ENCODE measurements around the gene RASA3.
"Not testable (repeated sequence)": the region's sequence is repeated elsewhere in the genome, so short reads cannot be mapped to it uniquely, and the experiment has no call there.

The RASA3 gene

GRCh38 chr13:114161028-114161556, 28.7 kb upstream of the RASA3 start:
- Histone ChIP-seq H3K4me1 (ENCODE audit: insufficient read depth, low read length) (peaks cover 17% of the 10 kb centered on the region), H3K4me2 (ENCODE audit: insufficient read depth, low read length) (no peak overlapping the region), H3K36me3 (ENCODE audit: insufficient read depth, low read length) (no peaks in the 10 kb centered on the region), H2AFZ (ENCODE audit: low read depth, low read length) (no peak overlapping the region), H4K20me1 (ENCODE audit: insufficient read depth, low read length) (no peaks in the 10 kb centered on the region), H3K9ac (ENCODE audit: low read depth, low read length) (no peak overlapping the region), H3K4me3 (ENCODE audit: low read depth in 1 of 2, low read length in 2 of 2) (no peak overlapping the region), H3K9me3 (ENCODE audit: insufficient read depth, low read length, severe bottlenecking) (no peaks in the 10 kb centered on the region), H3K27ac (ENCODE audit: low read length) (no peak overlapping the region), H3K79me2 (ENCODE audit: insufficient read depth, low read length) (no peaks in the 10 kb centered on the region), H3K27me3 (ENCODE audit: insufficient read depth, low read length, poor library complexity) (no peaks in the 10 kb centered on the region)
- no peak for TF ChIP-seq EZH2 (IDR thresholded peaks at IDR 0.05; ENCODE audit: borderline replicate concordance, low read depth, low read length, severe bottlenecking)
- no peak for TF ChIP-seq CTCF (IDR thresholded peaks at IDR 0.05; ENCODE audit: borderline replicate concordance, extremely low read depth, low read length, poor library complexity, severe bottlenecking)
- DNase-seq (no peak), ATAC-seq (ENCODE audit: insufficient read depth, low read depth) (no peak)

- H3K9me3 ChIP-seq (ENCODE audit: insufficient read depth, low read length, severe bottlenecking); H3K27me3 ChIP-seq (ENCODE audit: insufficient read depth, low read length, poor library complexity); H4K20me1 ChIP-seq (ENCODE audit: insufficient read depth, low read length); H3K4me3 ChIP-seq (ENCODE audit: low read depth in 1 of 2, low read length in 2 of 2); H3K79me2 ChIP-seq (ENCODE audit: insufficient read depth, low read length); H3K4me2 ChIP-seq (ENCODE audit: insufficient read depth, low read length); H3K9ac ChIP-seq (ENCODE audit: low read depth, low read length); H3K36me3 ChIP-seq (ENCODE audit: insufficient read depth, low read length); ATAC-seq (ENCODE audit: insufficient read depth, low read depth); H2AFZ ChIP-seq (ENCODE audit: low read depth, low read length); DNase-seq; H3K27ac ChIP-seq (ENCODE audit: low read length): not testable (repeated sequence)
- peaks cover 26% of the 10 kb centered on the region for H3K4me1 ChIP-seq (ENCODE audit: insufficient read depth, low read length)
Observed at GRCh38 chr13:114158869-114159666, 26.6 kb upstream of the RASA3 start.

- Histone ChIP-seq H4K20me1 (ENCODE audit: insufficient read depth, low read length) (no peaks in the 10 kb centered on the region), H3K79me2 (ENCODE audit: insufficient read depth, low read length) (no peaks in the 10 kb centered on the region), H2AFZ (ENCODE audit: low read depth, low read length) (no peak overlapping the region), H3K4me3 (ENCODE audit: low read depth in 1 of 2, low read length in 2 of 2) (no peak overlapping the region), H3K4me1 (ENCODE audit: insufficient read depth, low read length) (peaks cover 35% of the 10 kb centered on the region), H3K4me2 (ENCODE audit: insufficient read depth, low read length) (no peak overlapping the region), H3K27me3 (ENCODE audit: insufficient read depth, low read length, poor library complexity) (no peaks in the 10 kb centered on the region), H3K9ac (ENCODE audit: low read depth, low read length) (no peak overlapping the region), H3K9me3 (ENCODE audit: insufficient read depth, low read length, severe bottlenecking) (no peaks in the 10 kb centered on the region), H3K36me3 (ENCODE audit: insufficient read depth, low read length) (no peaks in the 10 kb centered on the region), H3K27ac (ENCODE audit: low read length) (no peak overlapping the region)
- ATAC-seq (ENCODE audit: insufficient read depth, low read depth) (no peak), DNase-seq (no peak)
- TF ChIP-seq CTCF (IDR thresholded peaks at IDR 0.05; ENCODE audit: borderline replicate concordance, extremely low read depth, low read length, poor library complexity, severe bottlenecking): no peak
Observed at GRCh38 chr13:114157869-114158495, 25.6 kb upstream of the RASA3 start.

All from DND-41 (cell line).